CD4-positive, alpha-beta T cell (primary cell): ENCODE data around the gene ZNF14. TPM values are rescaled to one million over a fixed set of nuclear protein-coding genes. Genes with fewer than 3 reads are reported as not detected.
A peak's percentile ranks its signal among the peaks of the same experiment; 100 is the strongest.

Experiments used
- ATAC-seq: fragments of 200-7000 bp; cut with Tn5 transposase; one replicate; pipeline ENCODE4 v1.10.0; 2022; ENCODE audit warnings: mild to moderate bottlenecking; ENCODE audit not compliant: poor library complexity
- CTCF ChIA-PET: fragments of 350-600 bp; sonication (Branson Sonifier 250); formaldehyde crosslinking; loops from one replicate; lab custom pipeline; 2021; ENCODE audit warnings: antibody characterized with exemption, inconsistent platforms; lab: Charles Lee
- POLR2A ChIA-PET: fragments of 350-600 bp; sonication (Branson Sonifier 250); formaldehyde crosslinking; loops from one replicate; lab custom pipeline; 2021; ENCODE audit warnings: antibody characterized with exemption, inconsistent platforms; lab: Charles Lee
- DNase-seq, 14 experiments: peaks; one replicate each; pipeline ENCODE4 v3.0.0-alpha.2; 2013 to 2020; ENCODE audit warnings: mixed read lengths in 2 of 14
- H3K27ac ChIP-seq, 2 donors: one replicate each; pipeline versions ENCODE4 v1.5.1 to v1.7.0; 2013; ENCODE audit warnings: low read length in 2 of 2, low read depth in 1 of 2, mild to moderate bottlenecking in 1 of 2
- H3K27me3 ChIP-seq, 2 experiments: 1 replicate in 1 of 2; 2 replicates in 1 of 2; pipeline versions ENCODE4 v1.6.1 to v1.7.0; 2013; ENCODE audit warnings: low read length in 2 of 2, control low read depth in 1 of 2, mild to moderate bottlenecking in 1 of 2, moderate library complexity in 1 of 2; ENCODE audit not compliant: insufficient read depth in 2 of 2, control insufficient read depth in 1 of 2
- H3K36me3 ChIP-seq: one replicate; pipeline ENCODE4 v1.6.1; 2013; ENCODE audit warnings: low read length, control low read depth; ENCODE audit not compliant: insufficient read depth
- H3K4me1 ChIP-seq: one replicate; pipeline ENCODE4 v1.6.1; 2013; ENCODE audit warnings: low read length, control low read depth; ENCODE audit not compliant: insufficient read depth
- H3K4me3 ChIP-seq: one replicate; pipeline ENCODE4 v1.5.1; 2013; ENCODE audit warnings: mild to moderate bottlenecking, low read length, moderate library complexity
- H3K9me3 ChIP-seq, 2 experiments: 1 replicate in 1 of 2; 2 replicates in 1 of 2; pipeline versions ENCODE4 v1.6.1 to v1.7.0; 2013; ENCODE audit warnings: low read length in 2 of 2, mild to moderate bottlenecking in 2 of 2, control low read depth in 1 of 2, moderate library complexity in 1 of 2; ENCODE audit not compliant: control insufficient read depth in 1 of 2, insufficient read depth in 1 of 2
- H3K27ac Mint-ChIP-seq: one replicate; pipeline ENCODE4 v1.8.0; 2020; ENCODE audit warnings: mixed read lengths
- H3K27me3 Mint-ChIP-seq: one replicate; pipeline ENCODE4 v1.8.0; 2021; ENCODE audit warnings: mixed read lengths
- H3K36me3 Mint-ChIP-seq: one replicate; pipeline ENCODE4 v1.8.0; 2021; ENCODE audit warnings: low read depth, mixed read lengths
- H3K4me1 Mint-ChIP-seq: one replicate; pipeline ENCODE4 v1.8.0; 2021; ENCODE audit warnings: low read depth, mixed read lengths
- H3K4me3 Mint-ChIP-seq: one replicate; pipeline ENCODE4 v1.8.0; 2020; ENCODE audit warnings: mild to moderate bottlenecking, mixed read lengths
- H3K9me3 Mint-ChIP-seq: one replicate; pipeline ENCODE4 v1.8.0; 2020; ENCODE audit warnings: mixed read lengths
- CTCF ChIP-seq: fragments of 200-600 bp; IDR thresholded peaks from one replicate; pipeline ENCODE4 v1.8.0; 2022; ENCODE audit warnings: antibody characterized with exemption, mild to moderate bottlenecking
- intact Hi-C, 2 experiments: fragments of 100-400 bp; cut with DNase I in 1 of 2; cut with micrococcal nuclease in 1 of 2; formaldehyde crosslinking; loops; one replicate each; pipeline versions ENCODE4 v1.15.1 to v1.9.0; 2023 to 2025; cut with DNase I, micrococcal nuclease
- total RNA-seq, 174 experiments: library from RNA in 2 of 174; stranded (reverse) in 2 of 174; gene quantifications; one replicate each; pipeline ENCODE4 v1.2.3 and lab custom pipeline; 2021 to 2026

Gene ZNF14
- total RNA-seq, 2 experiments from 2014 or later: 36.9 to 37.3 TPM

GRCh38 chr19:19743176-19743575 lies 10.3 kb upstream of the ZNF14 start:
- ATAC-seq: no peak
- H3K4me1 ChIP-seq: no peaks in the 10 kb centered on the region
- no peak for DNase-seq
- ChIA-PET POLR2A (no interaction called here), CTCF (no interaction called here)
- Mint-ChIP-seq H3K9me3 (no peaks in the 10 kb centered on the region), H3K27ac (no peak overlapping the region), H3K4me3 (no peak overlapping the region), H3K4me1 (no peaks in the 10 kb centered on the region), H3K27me3 (no peaks in the 10 kb centered on the region), H3K36me3 (no peaks in the 10 kb centered on the region)
- H3K27me3 ChIP-seq: no peaks in the 10 kb centered on the region
- H3K36me3 ChIP-seq: no peaks in the 10 kb centered on the region
- no peak overlapping the region for H3K27ac ChIP-seq
- H3K9me3 ChIP-seq: peaks cover 0 to 14% of the 10 kb centered on the region in 2 experiments
- intact Hi-C loops: no loop called here
- H3K4me3 ChIP-seq: no peak overlapping the region
- TF ChIP-seq CTCF: no peak

- Mint-ChIP-seq H3K36me3 (no peaks in the 10 kb centered on the region), H3K4me1 (no peaks in the 10 kb centered on the region), H3K4me3 (no peak overlapping the region), H3K27me3 (no peaks in the 10 kb centered on the region), H3K9me3 (no peaks in the 10 kb centered on the region), H3K27ac (no peak overlapping the region)
- DNase-seq (peak in 1 of 14 experiments; percentile 7), ATAC-seq (no peak)
- H3K36me3 ChIP-seq: no peaks in the 10 kb centered on the region
- TF ChIP-seq CTCF: no peak
- ChIA-PET CTCF (no interaction called here), POLR2A (no interaction called here)
- H3K27ac ChIP-seq: no peak overlapping the region
- H3K9me3 ChIP-seq: peaks cover 0 to 10% of the 10 kb centered on the region in 2 experiments
- H3K27me3 ChIP-seq: no peaks in the 10 kb centered on the region
- no peak overlapping the region for H3K4me3 ChIP-seq
- H3K4me1 ChIP-seq: no peaks in the 10 kb centered on the region
- intact Hi-C loops: no loop called here
Observed at GRCh38 chr19:19742773-19743172, 9.9 kb upstream of the ZNF14 start.

GRCh38 chr19:19741184-19741583 lies 8.3 kb upstream of the ZNF14 start:
- ATAC-seq (no peak), DNase-seq (peak in 1 of 14 experiments; percentile 8)
- Histone ChIP-seq H3K9me3 (peaks cover 0 to 7% of the 10 kb centered on the region in 2 experiments), H3K27me3 (no peaks in the 10 kb centered on the region), H3K4me1 (no peaks in the 10 kb centered on the region), H3K4me3 (no peak overlapping the region), H3K27ac (no peak overlapping the region), H3K36me3 (no peaks in the 10 kb centered on the region)
- TF ChIP-seq CTCF: no peak
- intact Hi-C loops: no loop called here
- Mint-ChIP-seq H3K36me3 (no peaks in the 10 kb centered on the region), H3K4me3 (no peak overlapping the region), H3K27ac (no peak overlapping the region), H3K9me3 (no peaks in the 10 kb centered on the region), H3K4me1 (no peaks in the 10 kb centered on the region), H3K27me3 (no peaks in the 10 kb centered on the region)
- CTCF ChIA-PET: interaction anchor here (0.7 kb wide), 1 partner anchor 306 kb away, joined by 3 read pairs; no protein-coding TSS in a partner anchor
- POLR2A ChIA-PET: no interaction called here
